Erythroblast (primary cell): ENCODE data around the gene PLEKHN1.
"Not testable (repeated sequence)": the region's sequence is repeated elsewhere in the genome, so short reads cannot be mapped to it uniquely, and the experiment has no call there.

ENCODE experiments used
- GATA1 ChIP-seq: IDR thresholded peaks from 2 replicates; pipeline ENCODE4 v1.6.1; 2011; ENCODE audit warnings: low read depth, mild to moderate bottlenecking, control low read depth, low read length, moderate library complexity
- POLR2A ChIP-seq: IDR thresholded peaks from 2 replicates; pipeline ENCODE4 v1.6.1; 2011; ENCODE audit warnings: mild to moderate bottlenecking, low read length

DNA sequence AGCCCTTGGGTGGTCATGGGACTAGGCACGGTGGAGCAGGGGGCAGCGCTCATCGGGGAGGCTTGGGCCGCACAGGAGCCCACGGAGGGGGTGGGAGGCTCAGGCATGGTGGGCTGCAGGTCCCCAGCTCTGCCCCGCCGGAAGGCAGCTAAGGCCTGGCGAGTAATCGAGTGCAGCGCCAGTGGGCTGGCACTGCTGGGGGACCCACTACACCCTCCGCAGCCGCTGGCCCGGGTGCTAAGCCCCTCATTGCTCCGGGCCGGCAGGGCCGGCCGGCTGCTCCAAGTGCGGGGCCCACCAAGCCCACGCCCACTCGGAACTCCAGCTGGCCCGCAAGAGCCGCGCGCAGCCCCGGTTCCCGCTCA, 52.0 kb downstream of the PLEKHN1 start:
- not testable (repeated sequence) for TF ChIP-seq POLR2A, GATA1
